GM21381 (cell line): ENCODE results near the gene RETREG3.
"Not testable (repeated sequence)": the region's sequence is repeated elsewhere in the genome, so short reads cannot be mapped to it uniquely, and the experiment has no call there.

Experiments used
- ATAC-seq: cut with Tn5 transposase; IDR thresholded peaks from one replicate; pipeline ENCODE4 v1.9.1; 2021; ENCODE audit warnings: mild to moderate bottlenecking, moderate library complexity; ENCODE audit not compliant: unreplicated experiment

The RETREG3 gene

DNA sequence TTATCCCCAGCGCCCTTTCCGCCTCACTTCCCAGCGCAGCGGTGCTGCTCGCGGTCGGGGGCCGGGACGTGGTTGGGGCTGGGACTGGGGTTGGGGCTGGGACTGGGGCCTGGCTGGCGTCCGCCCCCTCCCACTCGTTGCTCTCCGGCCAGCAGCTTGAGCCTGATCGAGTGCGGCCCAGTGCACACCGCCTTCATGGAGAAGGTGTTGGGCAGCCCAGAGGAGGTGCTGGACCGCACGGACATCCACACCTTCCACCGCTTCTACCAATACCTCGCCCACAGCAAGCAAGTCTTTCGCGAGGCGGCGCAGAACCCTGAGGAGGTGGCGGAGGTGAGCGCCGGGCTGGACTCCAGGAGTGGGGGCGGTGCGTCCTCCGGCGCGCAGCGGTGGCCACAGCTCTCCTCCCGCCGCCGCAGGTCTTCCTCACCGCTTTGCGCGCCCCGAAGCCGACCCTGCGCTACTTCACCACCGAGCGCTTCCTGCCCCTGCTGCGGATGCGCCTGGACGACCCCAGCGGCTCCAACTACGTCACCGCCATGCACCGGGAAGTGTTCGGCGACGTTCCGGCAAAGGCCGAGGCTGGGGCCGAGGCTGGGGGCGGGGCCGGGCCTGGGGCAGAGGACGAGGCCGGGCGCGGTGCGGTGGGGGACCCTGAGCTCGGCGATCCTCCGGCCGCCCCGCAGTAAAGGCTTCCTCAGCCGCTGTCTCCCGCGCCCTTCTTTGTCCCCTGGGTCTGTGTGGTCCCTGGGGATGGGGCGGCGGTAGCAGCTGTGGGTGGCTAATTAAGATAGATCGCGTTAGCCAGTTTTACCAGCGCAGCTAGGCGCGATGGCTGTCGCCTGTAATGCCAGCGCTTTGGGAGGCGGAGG lies 54.7 kb downstream of the RETREG3 start:
- ATAC-seq = peak; percentile 73

DNA sequence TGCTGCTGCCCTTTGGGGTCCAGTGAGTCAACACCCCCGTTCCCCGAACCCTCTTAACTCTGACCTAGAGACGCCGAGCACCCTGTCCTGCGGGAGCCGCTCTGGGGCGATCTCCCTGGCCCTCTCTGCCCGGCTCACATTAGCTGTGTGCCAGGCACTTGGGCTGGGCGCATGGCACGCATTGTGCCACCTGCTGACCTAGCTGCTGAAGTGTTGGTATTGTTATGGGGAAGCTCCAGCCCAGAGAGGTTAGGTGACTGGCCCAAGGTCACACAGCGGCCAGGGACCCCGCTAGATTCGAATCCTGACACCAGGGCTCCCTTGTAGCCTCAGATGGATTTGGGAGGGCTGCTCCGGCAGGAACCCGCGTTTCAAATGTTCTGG lies 55.3 kb downstream of the RETREG3 start:
- ATAC-seq = no peak

DNA sequence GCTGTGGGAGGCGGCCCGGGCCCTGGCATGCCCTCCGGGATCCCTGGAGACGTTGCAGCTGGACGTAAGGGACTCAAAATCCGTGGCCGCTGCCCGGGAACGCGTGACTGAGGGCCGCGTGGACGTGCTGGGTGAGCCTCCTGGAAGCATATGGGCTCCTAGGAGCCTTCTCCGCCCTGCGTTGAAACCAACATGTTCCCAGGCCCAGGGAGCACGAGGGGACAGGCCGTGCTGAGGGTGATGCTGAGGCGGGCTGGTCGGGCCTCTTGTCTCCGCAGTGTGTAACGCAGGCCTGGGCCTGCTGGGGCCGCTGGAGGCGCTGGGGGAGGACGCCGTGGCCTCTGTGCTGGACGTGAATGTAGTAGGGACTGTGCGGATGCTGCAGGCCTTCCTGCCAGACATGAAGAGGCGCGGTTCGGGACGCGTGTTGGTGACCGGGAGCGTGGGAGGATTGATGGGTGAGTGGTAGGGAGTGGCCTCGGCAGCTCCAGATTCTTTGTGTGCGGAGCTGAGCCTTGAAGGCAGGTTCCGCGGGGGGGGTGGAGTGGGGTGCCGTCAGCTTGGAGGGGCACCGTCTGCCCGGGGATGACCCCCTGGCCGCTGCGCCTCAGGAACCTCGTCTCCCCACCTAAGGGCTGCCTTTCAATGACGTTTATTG lies 55.9 kb downstream of the RETREG3 start:
- no peak for ATAC-seq

DNA sequence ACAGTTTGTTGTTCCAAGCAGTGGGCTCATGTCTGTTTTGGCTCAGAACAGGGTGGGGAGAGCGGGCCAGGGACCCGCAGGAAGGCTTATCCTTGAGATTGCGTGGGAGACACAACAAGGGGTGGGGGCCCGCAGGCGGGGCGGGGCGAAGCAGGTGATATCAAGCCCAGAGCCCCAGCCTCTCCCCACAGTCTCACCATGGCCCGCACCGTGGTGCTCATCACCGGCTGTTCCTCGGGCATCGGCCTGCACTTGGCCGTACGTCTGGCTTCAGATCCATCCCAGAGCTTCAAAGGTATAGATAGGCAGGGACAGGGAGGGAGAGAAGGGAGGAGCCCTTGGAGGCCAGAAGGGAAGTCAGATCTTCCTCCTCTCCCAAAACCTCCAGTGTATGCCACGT lies 56.4 kb downstream of the RETREG3 start, which contains the start of gene HSD17B1:
Gene HSD17B1 (plus strand): TSS at position 188 of the 400 bp plus-strand sequence. CDS start 11 bp downstream, at position 199.
- not testable (repeated sequence) for ATAC-seq

DNA sequence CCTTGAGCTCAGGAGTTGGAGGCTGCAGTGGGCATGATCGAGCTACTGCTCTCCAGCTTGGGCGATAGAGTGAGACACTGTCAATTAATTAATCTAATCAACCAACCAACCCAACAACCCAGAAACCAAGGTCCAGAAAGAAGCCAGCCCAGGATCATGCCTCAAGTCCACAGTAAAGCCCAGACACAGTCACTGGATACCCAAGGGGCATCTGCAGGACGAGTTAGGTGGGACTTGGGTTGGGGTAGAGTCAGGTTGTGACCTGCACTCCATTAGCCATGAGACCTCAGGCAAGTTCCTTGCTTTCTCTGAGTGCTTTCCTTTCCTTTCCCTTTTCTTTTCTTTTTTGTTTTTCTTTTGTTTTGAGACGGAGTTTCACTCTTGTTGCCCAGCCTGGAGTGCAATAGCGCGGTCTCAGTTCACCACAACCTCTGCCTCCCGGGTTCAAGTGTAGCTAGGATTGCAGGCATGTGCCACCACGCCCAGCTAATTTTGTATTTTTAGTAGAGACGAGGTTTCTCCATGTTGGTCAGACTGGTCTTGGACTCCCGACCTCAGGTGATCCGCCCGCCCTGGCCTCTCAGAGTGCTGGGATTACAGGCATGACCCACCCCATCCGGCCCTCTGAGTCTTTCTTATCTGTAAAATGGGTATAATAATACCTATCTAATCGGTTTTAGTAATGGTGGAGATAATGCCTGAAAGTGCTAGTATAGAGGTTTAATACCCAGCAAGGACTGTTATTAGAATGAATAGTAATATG lies 60.0 kb downstream of the RETREG3 start:
- ATAC-seq = no peak

DNA sequence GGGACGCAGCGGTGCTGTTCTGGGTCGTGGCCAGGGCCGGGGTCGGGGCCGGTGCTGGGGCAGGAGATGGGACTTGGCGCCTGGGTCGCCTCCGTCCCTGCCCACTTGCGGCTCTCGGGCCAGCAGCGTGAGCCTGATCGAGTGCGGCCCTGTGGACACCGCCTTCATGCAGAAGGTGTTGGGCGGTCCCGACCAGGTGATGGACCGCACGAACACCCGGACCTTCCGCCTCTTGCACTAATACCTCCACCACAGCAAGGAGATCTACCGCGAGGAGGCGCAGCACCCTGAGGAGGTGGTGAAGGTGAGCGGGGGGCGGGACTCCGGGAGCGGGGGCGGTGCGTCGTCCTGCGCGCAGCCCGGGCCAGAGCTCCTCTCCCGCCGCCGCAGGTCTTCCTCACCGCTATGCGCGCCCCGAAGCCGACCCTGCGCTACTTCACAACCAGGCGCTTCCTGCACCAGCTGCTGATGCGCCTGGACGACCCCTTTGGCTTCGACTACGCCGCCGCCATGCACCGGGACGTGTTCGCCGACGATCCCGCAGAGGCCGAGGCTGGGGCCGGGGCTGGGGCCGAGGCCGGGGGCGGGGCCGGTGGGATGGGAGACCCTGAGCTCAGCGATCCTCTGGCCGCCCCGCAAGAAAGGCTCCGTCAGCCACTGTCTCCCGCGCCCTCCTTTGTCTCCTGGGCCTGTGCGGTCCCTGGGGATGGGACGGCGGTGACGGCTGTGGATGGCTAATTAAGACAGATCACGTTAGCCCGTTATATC lies 60.9 kb downstream of the RETREG3 start:
- ATAC-seq = no peak

DNA sequence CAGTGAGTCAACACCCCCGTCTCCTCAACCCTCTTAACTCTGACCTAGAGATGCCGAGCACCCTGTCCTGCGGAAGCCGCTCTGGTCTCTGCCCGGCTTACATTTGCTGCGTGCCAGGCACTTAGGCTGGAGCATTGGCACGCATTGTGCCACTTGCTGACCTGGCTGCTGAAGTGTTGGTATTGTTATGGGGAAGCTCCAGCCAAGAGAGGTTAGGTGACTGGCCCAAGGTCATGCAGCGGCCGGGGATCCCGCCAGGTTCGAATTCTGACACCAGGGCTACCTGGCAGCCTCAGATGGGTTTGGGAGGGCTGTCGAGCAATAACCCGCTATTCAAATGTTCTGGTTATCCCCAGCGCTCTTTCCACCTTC lies 61.5 kb downstream of the RETREG3 start:
- no peak for ATAC-seq

DNA sequence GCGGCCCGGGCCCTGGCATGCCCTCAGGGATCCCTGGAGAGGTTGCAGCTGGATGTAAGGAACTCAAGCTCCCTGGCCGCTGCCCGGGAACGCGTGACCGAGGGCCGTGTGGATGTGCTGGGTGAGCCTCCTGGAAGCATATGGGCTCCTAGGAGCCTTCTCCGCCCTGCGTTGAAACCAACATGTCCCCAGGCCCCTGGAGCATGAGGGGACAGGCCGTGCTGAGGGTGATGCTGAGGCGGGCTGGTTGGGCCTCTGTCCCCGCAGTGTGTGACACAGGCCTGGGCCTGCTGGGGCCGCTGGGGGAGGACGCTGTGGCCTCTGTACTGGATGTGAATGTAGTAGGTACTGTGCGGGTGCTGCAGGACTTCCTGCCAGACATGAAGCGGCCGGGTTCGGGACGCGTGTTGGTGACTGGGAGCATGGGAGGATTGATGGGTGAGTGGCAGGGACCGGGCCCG lies 62.1 kb downstream of the RETREG3 start:
- ATAC-seq = no peak

DNA sequence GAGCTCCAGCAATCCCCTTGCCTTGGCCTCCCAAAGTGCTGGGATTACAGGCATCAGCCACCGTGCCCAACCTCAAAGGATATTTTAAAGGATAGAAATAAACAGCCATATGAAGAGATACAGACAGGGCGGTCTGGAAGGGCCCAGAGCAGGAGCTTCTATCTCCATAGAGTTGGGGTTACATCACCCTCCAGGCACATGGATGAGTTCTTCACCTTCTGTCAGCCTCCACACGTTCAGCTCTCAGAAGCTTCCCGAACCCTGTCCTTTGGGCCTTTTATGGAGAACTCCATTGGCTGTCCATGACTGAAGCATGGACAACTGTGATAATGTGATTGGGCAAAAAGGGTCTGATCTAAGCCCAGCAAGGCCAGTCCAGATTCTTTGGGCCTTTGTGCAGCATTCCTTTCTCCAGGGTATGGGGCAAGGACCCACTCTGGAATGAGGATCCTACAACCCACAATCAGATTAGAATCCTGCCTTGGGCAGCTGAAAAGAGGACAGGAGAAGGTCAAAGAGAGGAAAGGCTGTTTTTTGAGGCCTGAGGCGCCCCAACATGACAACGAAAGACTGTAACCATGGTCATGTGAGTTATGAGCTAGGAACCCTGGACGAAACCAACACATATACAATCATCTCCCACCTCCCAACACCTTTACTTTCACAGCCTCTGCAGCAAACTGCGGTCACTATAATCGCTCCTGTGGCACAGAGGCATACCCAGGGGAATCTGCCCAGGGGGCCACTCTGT lies 63.2 kb downstream of the RETREG3 start:
- ATAC-seq = not testable (repeated sequence)

DNA sequence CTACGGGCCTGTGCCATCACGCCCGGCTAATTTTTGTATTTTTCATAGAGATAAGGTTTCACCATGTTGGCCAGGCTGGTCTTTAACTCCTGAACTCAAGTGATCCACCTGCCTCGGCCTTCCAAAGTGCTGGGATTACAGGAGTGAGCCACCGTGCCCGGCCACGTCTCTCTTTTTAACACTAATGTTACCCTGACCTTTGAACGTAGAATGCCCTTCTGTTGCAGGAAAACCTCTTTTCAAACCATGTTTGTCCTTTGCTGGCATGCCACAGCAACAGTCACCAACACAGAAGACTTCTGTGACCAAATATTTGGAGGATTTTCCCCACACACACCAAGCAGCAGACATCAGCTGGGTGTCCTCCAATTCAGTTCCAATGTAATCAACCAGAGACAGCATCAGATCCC lies 64.3 kb downstream of the RETREG3 start:
- ATAC-seq = no peak

DNA sequence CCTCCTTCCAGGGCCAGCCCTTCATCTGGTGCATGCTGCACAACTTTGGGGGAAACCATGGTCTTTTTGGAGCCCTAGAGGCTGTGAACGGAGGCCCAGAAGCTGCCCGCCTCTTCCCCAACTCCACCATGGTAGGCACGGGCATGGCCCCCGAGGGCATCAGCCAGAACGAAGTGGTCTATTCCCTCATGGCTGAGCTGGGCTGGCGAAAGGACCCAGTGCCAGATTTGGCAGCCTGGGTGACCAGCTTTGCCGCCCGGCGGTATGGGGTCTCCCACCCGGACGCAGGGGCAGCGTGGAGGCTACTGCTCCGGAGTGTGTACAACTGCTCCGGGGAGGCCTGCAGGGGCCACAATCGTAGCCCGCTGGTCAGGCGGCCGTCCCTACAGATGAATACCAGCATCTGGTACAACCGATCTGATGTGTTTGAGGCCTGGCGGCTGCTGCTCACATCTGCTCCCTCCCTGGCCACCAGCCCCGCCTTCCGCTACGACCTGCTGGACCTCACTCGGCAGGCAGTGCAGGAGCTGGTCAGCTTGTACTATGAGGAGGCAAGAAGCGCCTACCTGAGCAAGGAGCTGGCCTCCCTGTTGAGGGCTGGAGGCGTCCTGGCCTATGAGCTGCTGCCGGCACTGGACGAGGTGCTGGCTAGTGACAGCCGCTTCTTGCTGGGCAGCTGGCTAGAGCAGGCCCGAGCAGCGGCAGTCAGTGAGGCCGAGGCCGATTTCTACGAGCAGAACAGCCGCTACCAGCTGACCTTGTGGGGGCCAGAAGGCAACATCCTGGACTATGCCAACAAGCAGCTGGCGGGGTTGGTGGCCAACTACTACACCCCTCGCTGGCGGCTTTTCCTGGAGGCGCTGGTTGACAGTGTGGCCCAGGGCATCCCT lies 65.7 kb downstream of the RETREG3 start:
- no peak for ATAC-seq

DNA sequence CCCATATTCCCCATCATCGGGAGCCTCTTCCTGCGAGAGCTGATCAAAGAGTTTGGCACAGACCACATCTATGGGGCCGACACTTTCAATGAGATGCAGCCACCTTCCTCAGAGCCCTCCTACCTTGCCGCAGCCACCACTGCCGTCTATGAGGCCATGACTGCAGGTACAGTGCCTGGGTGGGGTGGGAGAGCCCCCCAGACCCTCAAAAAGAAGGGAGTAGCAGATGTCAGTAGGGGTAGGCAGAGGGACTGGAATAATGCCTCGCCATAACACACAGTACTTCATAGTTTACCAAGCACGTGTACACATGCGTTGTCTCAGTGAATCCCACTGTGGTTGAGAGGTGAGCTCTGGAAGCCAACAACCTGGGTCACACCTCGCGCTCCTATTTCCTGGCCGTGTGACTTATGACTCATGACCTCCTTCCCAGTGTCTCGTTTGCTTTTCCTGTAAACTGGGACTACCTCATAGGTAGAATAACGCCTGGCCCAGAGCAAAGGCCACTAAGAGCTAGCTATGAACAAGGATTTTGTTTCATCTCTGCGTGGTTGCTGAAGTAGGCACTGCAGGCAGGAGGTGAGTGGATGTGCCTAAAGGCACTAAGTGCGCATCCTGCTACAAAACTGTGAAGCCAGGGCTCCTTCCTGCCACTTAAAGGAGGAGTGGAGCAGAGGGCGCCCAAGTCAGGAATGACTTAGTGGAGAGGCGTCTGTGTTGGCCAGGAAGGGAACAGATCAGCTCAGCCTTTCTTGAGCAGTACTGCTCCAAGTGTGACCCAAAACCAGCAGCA lies 67.9 kb downstream of the RETREG3 start:
- no peak for ATAC-seq

DNA sequence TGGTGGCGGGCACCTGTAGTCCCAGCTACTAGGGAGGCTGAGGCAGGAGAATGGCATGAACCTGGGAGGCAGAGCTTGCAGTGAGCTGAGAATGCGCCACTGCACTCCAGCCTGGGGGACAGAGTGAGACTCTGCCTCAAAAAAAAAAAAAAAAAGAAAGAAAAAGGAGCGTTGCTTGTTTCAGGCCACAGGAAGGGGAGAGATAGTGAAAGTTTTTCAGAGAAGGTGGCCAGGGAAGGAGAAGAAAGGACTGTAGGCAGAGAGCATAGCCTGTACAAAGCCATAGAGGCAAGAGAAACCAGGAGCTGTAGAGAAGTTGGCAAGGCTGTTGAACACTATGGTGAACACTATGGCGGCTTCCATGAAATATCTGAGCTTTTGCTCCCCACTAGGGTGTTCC lies 68.6 kb downstream of the RETREG3 start:
- not testable (repeated sequence) for ATAC-seq

DNA sequence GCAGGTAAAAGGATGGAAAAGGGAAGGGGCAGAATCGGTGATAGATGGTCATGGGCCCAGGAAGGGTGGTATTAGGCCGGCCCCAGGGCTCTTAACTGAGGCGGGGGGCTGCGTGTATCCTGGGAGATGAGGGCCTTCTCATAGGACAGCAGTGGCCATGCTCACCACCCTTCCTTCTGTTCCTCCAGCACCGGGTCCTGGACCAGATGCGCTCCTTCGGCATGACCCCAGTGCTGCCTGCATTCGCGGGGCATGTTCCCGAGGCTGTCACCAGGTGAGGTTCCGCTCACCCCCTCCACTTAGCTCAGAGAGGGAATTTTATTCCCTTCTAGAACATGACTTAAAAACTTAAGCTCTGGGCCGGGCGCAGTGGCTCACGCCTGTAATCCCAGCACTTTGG lies 70.7 kb downstream of the RETREG3 start:
- no peak for ATAC-seq

DNA sequence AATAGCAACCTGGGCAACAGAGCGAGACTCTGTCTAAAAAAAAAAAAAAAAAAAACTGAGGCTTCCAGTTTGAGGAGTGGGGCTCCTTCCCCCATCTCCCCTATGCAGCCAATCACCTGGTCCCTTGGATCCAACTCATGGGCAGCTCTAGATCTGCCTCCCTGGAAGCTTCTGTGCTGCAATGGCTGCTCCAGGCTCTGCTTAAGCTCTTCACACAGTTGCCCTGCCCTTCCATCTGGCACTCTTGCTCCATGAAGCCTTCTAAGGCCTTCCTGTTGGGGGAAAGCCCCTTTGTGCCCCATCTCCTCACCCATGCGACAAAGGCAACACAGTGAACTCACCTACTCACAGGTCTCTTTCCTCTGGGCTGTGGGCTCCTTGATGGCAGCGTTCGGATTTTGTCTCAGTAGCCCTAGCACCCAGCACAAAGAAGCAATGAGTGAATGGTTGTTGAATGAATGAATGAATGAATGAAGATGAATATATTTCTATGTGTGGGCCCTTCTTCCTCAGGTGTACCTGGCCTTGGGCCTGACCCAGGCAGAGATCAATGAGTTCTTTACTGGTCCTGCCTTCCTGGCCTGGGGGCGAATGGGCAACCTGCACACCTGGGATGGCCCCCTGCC lies 71.2 kb downstream of the RETREG3 start:
- no peak for ATAC-seq

DNA sequence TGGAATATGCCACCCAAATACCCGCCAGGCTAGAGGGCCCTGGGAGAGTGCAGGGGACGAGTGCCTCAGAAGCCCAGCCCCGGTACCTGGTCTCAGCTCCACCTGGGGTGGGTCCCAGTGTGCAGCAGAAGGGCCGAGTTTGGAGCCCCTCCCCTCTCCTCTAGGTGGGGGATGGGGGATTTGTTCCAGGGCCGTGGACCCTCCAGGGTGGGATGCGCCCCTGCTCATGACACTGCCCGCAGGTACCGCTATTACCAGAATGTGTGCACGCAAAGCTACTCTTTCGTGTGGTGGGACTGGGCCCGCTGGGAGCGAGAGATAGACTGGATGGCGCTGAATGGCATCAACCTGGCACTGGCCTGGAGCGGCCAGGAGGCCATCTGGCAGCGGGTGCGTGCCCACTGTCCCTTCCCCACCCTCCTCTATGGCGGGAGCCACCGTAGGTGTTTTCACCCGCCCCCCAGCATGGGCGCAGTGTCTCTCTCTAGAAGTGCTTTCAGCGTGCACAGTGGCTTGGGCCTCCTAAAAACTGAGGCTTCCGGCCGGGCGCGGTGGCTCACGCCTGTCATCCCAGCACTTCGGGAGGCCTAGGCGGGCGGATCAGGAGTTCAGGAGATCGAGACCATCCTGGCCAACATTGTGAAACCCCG lies 71.9 kb downstream of the RETREG3 start:
- no peak for ATAC-seq
